Upper lobe of left lung (tissue), 4 donors: ENCODE results near the gene KCP.

Source experiments
- EP300 ChIP-seq, 4 donors: sonication (generic); formaldehyde crosslinking; IDR thresholded peaks; one replicate each; pipeline ENCODE4 v1.5.1; 2017; ENCODE audit warnings: antibody characterized with exemption in 4 of 4, control low read depth in 2 of 4
- POLR2A ChIP-seq, 4 donors: fragments of 450-650 bp; IDR thresholded peaks; one replicate each; pipeline ENCODE4 v1.5.1; 2016 to 2017; ENCODE audit warnings: antibody characterized with exemption in 4 of 4, mild to moderate bottlenecking in 2 of 4
- POLR2AphosphoS5 ChIP-seq, 2 donors: sonication (generic); formaldehyde crosslinking; IDR thresholded peaks; one replicate each; pipeline ENCODE4 v1.5.1; 2017; ENCODE audit warnings: antibody characterized with exemption in 2 of 2
- TF ChIP-seq, protein P1 (sequence below), 6 experiments: fragments of 450-650 bp in 4 of 6; fragments of 200-600 bp in 2 of 6; sonication (generic) in 2 of 6; IDR thresholded peaks; one replicate each; pipeline ENCODE4 v1.5.1; 2016 to 2019; ENCODE audit warnings: antibody characterized with exemption in 6 of 6

GRCh38 chr7:128879461-128879938 lies 31.0 kb downstream of the KCP start:
- TF ChIP-seq, protein P1, sequence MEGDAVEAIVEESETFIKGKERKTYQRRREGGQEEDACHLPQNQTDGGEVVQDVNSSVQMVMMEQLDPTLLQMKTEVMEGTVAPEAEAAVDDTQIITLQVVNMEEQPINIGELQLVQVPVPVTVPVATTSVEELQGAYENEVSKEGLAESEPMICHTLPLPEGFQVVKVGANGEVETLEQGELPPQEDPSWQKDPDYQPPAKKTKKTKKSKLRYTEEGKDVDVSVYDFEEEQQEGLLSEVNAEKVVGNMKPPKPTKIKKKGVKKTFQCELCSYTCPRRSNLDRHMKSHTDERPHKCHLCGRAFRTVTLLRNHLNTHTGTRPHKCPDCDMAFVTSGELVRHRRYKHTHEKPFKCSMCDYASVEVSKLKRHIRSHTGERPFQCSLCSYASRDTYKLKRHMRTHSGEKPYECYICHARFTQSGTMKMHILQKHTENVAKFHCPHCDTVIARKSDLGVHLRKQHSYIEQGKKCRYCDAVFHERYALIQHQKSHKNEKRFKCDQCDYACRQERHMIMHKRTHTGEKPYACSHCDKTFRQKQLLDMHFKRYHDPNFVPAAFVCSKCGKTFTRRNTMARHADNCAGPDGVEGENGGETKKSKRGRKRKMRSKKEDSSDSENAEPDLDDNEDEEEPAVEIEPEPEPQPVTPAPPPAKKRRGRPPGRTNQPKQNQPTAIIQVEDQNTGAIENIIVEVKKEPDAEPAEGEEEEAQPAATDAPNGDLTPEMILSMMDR (IDR thresholded peaks at IDR 0.05), result no peak
- TF ChIP-seq POLR2A (IDR thresholded peaks at IDR 0.05) (no peak), POLR2AphosphoS5 (IDR thresholded peaks at IDR 0.05) (no peak), EP300 (IDR thresholded peaks at IDR 0.05) (no peak)
